NCI-H345 (cell line): Measurements from ENCODE around the gene CHID1.

Experiments used
- DNase-seq: peaks from one replicate; lab custom pipeline; 2025; lab: John Stamatoyannopoulos, UW

CHID1 gene

DNA sequence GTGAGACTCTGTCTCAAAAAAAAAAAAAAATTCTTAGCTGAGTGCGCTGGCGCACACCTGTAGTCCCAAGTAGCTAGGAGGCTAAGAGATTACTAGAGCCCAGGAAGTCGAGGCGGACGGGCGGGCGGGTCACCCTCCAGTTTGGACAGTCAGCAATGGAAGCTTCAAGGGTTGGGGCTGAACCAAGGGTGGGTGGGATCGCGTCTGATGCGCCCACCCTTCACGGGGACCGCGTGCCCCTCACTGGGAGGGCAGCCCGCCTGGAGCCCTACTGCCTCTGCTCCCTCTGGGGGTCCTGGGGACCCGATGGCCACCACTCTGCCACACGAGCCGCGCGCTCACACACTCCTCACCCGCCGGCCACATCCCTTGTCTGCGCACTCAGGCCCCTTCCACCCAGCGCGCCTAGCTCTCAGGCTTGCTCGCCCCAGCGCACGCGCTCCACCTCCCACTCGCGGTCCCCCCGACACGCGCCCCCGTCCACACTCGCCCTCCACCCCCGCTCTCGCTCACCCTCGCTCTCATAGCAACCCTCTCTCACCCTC, 494 bp downstream of the CHID1 start:
- DNase-seq, result no peak

- no peak for DNase-seq
These were observed 1.2 kb downstream of the CHID1 start for GRCh38 chr11:909406-909805.

GRCh38 chr11:908273-908672, 2.3 kb downstream of the CHID1 start:
- no peak for DNase-seq

GRCh38 chr11:907668-908067, 2.9 kb downstream of the CHID1 start:
- DNase-seq, result no peak

DNA sequence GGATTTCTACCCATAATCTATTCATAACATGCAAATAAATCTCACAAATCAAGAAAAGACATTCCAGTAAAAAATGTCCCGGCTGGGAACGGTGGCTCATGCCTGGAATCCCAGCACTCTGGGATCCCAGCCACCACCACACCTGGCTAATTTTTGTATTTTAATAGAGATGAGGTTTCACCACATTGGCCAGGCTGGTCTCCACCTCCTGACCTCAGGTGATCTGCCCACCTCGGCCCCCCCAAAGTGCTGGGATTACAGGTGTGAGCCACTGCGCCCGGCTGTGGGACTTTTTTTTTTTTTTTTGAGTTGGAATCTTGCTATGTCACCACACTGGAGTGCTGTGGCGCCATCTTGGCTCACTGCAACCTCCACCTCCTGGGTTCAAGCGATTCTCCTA, 4.7 kb downstream of the CHID1 start:
- DNase-seq, result no peak

- no peak for DNase-seq
These were observed 6.2 kb downstream of the CHID1 start for GRCh38 chr11:904380-904779.

GRCh38 chr11:901452-902061, 9.1 kb downstream of the CHID1 start:
- no peak for DNase-seq

GRCh38 chr11:900545-900944, 10.1 kb downstream of the CHID1 start:
- DNase-seq, result no peak

DNA sequence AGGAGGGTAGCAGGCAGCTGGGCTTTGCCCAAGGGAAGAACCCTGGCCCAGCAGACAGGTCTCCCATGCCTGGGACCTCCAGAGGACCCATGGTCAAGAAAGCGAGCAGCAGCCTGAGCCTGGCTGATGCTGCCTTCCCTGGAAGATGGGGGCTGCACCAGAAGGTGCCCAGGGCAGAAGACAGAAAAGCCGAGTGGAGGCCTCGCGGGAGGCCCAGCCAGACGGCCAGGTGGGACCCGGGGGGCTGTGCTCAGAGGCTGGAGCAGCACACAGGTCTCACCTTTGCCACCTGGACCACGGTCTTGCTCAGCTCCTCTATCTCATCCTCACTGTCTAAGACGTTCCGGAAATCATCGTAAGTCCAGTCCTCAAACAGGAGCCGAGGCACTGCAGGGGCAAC, 10.9 kb downstream of the CHID1 start:
- no peak for DNase-seq

- no peak for DNase-seq
These were observed 11.9 kb downstream of the CHID1 start for GRCh38 chr11:898540-899190.

DNA sequence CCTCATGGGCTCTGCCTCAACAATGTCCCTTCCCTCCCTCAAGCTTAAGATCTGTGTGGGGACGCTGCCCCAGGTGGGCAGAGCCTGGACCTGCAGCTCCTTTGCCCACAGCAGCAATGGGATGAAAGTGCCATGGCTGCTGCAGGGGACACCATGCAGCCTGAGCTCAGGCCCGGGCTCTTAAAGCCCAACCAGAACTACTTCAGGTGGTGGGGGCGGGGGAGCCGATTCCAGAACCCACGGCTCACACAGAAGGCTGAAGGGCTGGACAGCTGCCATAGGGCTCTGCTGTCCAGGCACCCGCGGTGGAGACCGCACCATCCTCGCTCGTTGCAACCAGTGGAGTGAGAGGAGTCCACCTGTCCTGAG, 12.5 kb downstream of the CHID1 start:
- peak; percentile 19 for DNase-seq

GRCh38 chr11:897253-898142, 13.1 kb downstream of the CHID1 start:
- no peak for DNase-seq

DNA sequence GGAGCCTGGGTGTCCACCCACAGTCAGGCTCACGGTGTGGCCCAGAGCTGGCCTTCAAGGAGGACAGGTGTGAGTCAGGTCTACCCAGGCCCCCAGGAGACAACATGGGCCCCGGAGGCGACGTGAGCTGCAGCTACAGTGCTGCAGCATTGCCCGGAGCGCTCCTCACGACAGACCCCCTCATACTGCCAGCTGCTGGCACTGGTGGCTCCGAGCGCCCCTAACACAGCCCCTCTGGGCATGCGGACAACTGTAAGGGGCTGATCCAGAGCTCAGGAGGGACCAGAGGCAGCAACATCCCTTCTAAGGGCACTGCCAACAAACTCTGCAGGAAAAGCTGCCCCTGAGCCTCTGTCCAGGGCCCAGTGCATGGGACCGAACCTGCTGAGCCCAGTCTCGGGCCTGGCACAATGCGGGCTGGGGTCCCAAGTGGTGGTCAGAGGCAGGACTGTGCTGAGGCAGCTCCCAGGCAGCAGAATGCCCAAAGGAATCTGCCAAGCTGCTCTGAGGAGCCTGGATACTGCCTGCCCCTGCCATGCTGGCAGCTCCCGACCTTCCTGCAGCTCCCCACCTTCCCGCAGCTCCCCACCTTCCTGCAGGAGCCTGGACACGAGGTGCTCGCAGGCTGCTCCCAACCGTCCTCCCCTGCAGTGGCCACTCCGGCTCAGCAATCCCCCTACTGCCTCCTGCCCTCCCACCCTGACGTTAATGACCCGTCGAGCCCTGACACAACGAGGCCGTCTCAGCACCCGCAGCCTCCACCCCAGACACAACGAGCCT, 15.1 kb downstream of the CHID1 start:
- no peak for DNase-seq

GRCh38 chr11:894575-895201, 15.9 kb downstream of the CHID1 start:
- no peak for DNase-seq

- no peak for DNase-seq
These were observed 17.5 kb downstream of the CHID1 start for GRCh38 chr11:893008-893654.

GRCh38 chr11:890794-891540, 19.6 kb downstream of the CHID1 start:
- DNase-seq, result peak; percentile 55

DNA sequence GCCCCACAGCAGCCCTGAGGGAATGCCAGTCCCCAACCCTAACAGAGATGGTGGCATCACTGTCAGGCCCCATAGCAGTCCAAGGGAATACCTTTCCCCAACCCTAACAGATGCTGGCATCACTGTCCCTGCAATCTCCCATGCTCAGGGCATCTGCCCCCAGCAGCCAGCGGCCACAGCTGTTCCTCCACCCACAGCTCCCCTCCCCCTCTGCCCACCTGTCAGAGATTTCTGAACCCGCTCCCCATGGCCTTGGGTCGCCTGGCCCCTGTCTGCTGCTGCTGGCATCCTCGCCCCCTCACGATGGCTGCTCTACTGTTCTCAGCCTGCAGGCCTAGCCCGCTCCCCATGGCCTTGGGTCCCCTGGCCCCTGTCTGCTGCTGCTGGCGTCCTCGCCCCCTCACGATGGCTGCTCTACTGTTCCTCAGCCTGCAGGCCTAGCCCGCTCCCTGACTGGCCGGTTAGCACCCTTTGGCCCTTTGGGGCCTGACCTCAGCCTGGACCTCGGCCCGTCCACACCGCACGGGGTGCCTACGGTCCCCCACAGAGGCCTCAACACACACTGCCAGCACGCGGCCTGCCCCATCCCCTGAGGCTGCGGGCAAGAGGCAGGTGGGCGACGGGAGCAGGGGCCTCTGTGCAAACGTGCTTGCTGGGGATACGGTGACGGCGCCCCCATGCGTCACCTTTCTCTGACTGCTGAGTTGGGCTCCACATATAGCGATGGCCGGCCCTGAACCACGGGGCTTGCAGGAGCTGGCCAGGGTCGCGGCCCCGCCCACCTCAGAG, 20.7 kb downstream of the CHID1 start:
- DNase-seq, result no peak

DNA sequence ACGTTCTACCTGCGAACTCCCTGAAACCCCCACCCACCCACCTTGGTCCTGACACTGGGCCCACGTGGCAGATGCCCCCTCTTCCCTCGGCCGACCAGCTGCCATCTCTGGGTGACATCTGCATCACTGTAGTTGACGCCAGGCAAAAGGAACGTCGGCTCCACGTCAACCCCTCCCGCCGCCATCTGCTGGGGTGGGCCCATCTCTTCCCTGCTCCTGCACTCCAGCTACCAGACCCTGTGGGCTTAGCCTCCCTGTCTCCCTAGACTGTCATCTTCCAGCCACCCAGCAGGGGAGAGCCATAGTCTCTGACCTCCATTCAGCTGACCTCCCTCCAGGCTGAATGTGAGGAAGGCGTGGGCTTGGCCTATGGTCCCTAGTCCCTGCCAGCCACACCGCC, 21.4 kb downstream of the CHID1 start:
- DNase-seq, result no peak
